Stomach (tissue), 19 donors: Measurements from ENCODE around the gene PLEKHB2. TPM values are rescaled to one million over a fixed set of nuclear protein-coding genes. Genes with fewer than 3 reads are reported as not detected.
A peak's percentile ranks its signal among the peaks of the same experiment; 100 is the strongest.

Source experiments
- DNase-seq, 2 donors: peaks; one replicate each; pipeline versions ENCODE4 v3.0.0 to v3.0.0-alpha.2; 2013 to 2019
- H3K27ac ChIP-seq, 5 donors: fragments of 200-600 bp in 4 of 5; sonication (generic) in 4 of 5; one replicate each; pipeline ENCODE4 v1.5.1; 2013 to 2019; ENCODE audit warnings: mild to moderate bottlenecking in 1 of 5, moderate library complexity in 1 of 5
- H3K27me3 ChIP-seq, 3 donors: fragments of 200-600 bp; sonication (generic); one replicate each; pipeline ENCODE4 v1.5.1; 2017 to 2019; ENCODE audit warnings: mixed run types in 1 of 3
- H3K36me3 ChIP-seq, 4 donors: fragments of 200-600 bp; sonication (generic); 1 replicate in 3 of 4; 2 replicates in 1 of 4; pipeline ENCODE4 v1.5.1; 2016 to 2019
- H3K4me1 ChIP-seq, 4 donors: fragments of 200-600 bp; sonication (generic); one replicate each; pipeline ENCODE4 v1.5.1; 2016 to 2019
- H3K4me3 ChIP-seq, 4 donors: fragments of 200-600 bp; sonication (generic) in 3 of 4; one replicate each; pipeline ENCODE4 v1.5.1; 2016 to 2019; ENCODE audit warnings: mild to moderate bottlenecking in 1 of 4
- H3K9me3 ChIP-seq, 4 donors: fragments of 200-600 bp; sonication (generic); one replicate each; pipeline ENCODE4 v1.5.1; 2016 to 2019
- EP300 ChIP-seq: sonication (generic); formaldehyde crosslinking; IDR thresholded peaks from one replicate; pipeline ENCODE4 v1.6.1; 2017; ENCODE audit warnings: antibody characterized with exemption
- POLR2A ChIP-seq, 4 donors: fragments of 450-650 bp; IDR thresholded peaks; one replicate each; pipeline ENCODE4 v1.6.1; 2016; ENCODE audit warnings: antibody characterized with exemption in 4 of 4, control low read depth in 2 of 4, mild to moderate bottlenecking in 1 of 4, moderate library complexity in 1 of 4
- POLR2AphosphoS5 ChIP-seq, 3 donors: sonication (generic); formaldehyde crosslinking; IDR thresholded peaks; one replicate each; pipeline ENCODE4 v1.6.1; 2016; ENCODE audit warnings: antibody characterized with exemption in 3 of 3
- WGBS, 5 donors: extraction: QIAGEN DNeasy Blood & Tissue Kit in 3 of 5; methylation state at CpG; one replicate each; pipeline versions ENCODE4 v1.1.5 to v1.1.7; 2013 to 2018; 5-methylcytosine and 5-hydroxymethylcytosine counted together
- intact Hi-C: fragments of 100-400 bp; cut with DNase I; formaldehyde crosslinking; loops from one replicate; pipeline ENCODE4 v1.15.1; 2023; ENCODE audit warnings: low total_unique reads
- long read RNA-seq, 10 donors: transcript quantifications; one replicate each; lab custom pipeline, GENCODE V29; 2026
- polyA plus RNA-seq, 3 donors: library from polyadenylated mRNA; stranded (reverse); fragments of 200-250 nt; gene quantifications; one replicate each; pipeline ENCODE4 v1.2.3, GENCODE V29; 2013
- total RNA-seq, 5 donors: library from RNA; depleted of rRNA; stranded (reverse); fragments of >200 nt; gene quantifications; one replicate each; pipeline versions ENCODE4 v1.1.0 to v1.2.3, GENCODE V29; 2014 to 2016
- TF ChIP-seq, protein P1 (sequence below), 7 experiments: fragments of 450-650 bp in 4 of 7; fragments of 200-600 bp in 3 of 7; sonication (generic) in 3 of 7; IDR thresholded peaks; one replicate each; pipeline ENCODE4 v1.5.1; 2016 to 2019; ENCODE audit warnings: antibody characterized with exemption in 7 of 7, control low read depth in 2 of 7, mild to moderate bottlenecking in 1 of 7
- donor health status: healthy with polysubstance abuse.
- donor health status: Bipolar disorder and iron deficiency.
- donor health status: healthy.

Gene PLEKHB2, protein sequence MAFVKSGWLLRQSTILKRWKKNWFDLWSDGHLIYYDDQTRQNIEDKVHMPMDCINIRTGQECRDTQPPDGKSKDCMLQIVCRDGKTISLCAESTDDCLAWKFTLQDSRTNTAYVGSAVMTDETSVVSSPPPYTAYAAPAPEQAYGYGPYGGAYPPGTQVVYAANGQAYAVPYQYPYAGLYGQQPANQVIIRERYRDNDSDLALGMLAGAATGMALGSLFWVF
- total RNA-seq (100 to 1,000 TPM in 2 of 5 donors, 10 to 100 TPM in 3; 37.9 to 181 (median 64.0) TPM), polyA plus RNA-seq (10 to 100 TPM; 13.2 to 60.3 (median 46.5) TPM)
- long read RNA-seq, donor 1, full-length matches to known transcripts = 5 of 5 reads
- long read RNA-seq, donor 1, partial matches to known transcripts = 0 of 5 reads
- long read RNA-seq, donor 1, other reads (novel, unspliced or antisense) = 0 of 5 reads
- long read RNA-seq, donor 2, full-length matches to known transcripts = 4 of 12 reads
- long read RNA-seq, donor 2, partial matches to known transcripts = 0 of 12 reads
- long read RNA-seq, donor 2, other reads (novel, unspliced or antisense) = 8 of 12 reads
- long read RNA-seq, donor 3, full-length matches to known transcripts = 2 of 2 reads
- long read RNA-seq, donor 3, partial matches to known transcripts = 0 of 2 reads
- long read RNA-seq, donor 3, other reads (novel, unspliced or antisense) = 0 of 2 reads
- long read RNA-seq, donor 4 = 0 reads
- long read RNA-seq, donor 5, full-length matches to known transcripts = 5 of 13 reads
- long read RNA-seq, donor 5, partial matches to known transcripts = 0 of 13 reads
- long read RNA-seq, donor 5, other reads (novel, unspliced or antisense) = 8 of 13 reads
- long read RNA-seq, donor 6 = 0 reads
- long read RNA-seq, donor 7, full-length matches to known transcripts = 2 of 24 reads
- long read RNA-seq, donor 7, partial matches to known transcripts = 16 of 24 reads
- long read RNA-seq, donor 7, other reads (novel, unspliced or antisense) = 6 of 24 reads
- long read RNA-seq, donor 8, full-length matches to known transcripts = 5 of 20 reads
- long read RNA-seq, donor 8, partial matches to known transcripts = 0 of 20 reads
- long read RNA-seq, donor 8, other reads (novel, unspliced or antisense) = 15 of 20 reads
- long read RNA-seq, donor 9, full-length matches to known transcripts = 2 of 27 reads
- long read RNA-seq, donor 9, partial matches to known transcripts = 14 of 27 reads
- long read RNA-seq, donor 9, other reads (novel, unspliced or antisense) = 11 of 27 reads
- long read RNA-seq, donor 10, full-length matches to known transcripts = 4 of 4 reads
- long read RNA-seq, donor 10, partial matches to known transcripts = 0 of 4 reads
- long read RNA-seq, donor 10, other reads (novel, unspliced or antisense) = 0 of 4 reads

DNA sequence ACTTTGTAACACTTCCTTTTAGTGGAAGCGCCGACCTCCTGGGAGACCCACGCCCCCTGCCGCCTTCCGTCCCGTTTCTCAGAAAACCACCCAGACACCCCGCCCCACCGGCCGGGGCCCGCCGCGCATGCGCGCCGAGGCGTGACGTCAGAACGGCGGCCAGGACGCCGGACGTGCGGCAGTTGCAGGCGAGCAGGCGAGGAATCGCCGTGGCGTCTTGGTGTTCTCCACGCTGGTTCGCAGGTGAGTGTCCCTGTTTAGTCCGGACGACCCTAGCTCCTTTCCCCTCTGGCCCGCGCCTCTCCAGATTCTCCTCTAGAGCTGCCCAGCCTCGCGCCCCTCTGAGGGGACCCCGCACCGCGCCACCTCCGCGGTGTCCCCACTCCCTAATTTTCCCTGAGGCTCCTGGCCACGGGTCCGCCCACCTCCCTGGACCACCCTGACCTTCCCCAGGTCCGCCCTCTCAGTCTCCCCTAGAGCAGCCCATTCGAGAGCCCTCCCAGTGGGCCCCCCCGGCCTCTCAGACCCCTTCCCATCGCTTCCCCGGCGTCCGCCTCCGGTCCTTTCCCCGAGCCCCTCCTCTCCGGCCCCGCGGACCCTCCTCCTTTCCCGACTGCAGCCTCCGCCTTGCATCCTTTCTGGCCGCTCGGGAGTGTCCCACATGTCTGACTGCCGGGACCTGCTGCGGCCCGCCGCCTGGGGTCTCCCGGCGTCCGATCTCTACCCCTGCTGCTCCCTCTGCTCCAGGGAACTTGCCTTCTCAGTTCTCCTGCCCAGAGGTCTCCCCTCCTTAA is at the start of gene PLEKHB2:
Gene PLEKHB2, plus strand, starts transcription at position 181 of the 794 bp plus-strand sequence. CDS start 15,606 bp downstream, outside the sequence.
- Histone ChIP-seq H3K4me1 (peaks cover 25 to 41% (median 33%) of the 10 kb centered on the region in 4 donors), H3K27ac (peak within 1 kb of the TSS; percentile 86 to 97 (median 95)), H3K36me3 (peaks cover 0 to 2% (median 0%) of the 10 kb centered on the region in 4 donors), H3K4me3 (peak within 1 kb of the TSS; percentile 85 to 96 (median 92)), H3K27me3 (no peaks in the 10 kb centered on the region), H3K9me3 (no peaks in the 10 kb centered on the region)
- intact Hi-C loops = no loop called here
- 0 to 1% (median 1%) methylated on average over 64 to 66 of the region's 66 CpGs for WGBS, 5 donors
- peak; percentile 92 to 97 for DNase-seq
- TF ChIP-seq, protein P1, sequence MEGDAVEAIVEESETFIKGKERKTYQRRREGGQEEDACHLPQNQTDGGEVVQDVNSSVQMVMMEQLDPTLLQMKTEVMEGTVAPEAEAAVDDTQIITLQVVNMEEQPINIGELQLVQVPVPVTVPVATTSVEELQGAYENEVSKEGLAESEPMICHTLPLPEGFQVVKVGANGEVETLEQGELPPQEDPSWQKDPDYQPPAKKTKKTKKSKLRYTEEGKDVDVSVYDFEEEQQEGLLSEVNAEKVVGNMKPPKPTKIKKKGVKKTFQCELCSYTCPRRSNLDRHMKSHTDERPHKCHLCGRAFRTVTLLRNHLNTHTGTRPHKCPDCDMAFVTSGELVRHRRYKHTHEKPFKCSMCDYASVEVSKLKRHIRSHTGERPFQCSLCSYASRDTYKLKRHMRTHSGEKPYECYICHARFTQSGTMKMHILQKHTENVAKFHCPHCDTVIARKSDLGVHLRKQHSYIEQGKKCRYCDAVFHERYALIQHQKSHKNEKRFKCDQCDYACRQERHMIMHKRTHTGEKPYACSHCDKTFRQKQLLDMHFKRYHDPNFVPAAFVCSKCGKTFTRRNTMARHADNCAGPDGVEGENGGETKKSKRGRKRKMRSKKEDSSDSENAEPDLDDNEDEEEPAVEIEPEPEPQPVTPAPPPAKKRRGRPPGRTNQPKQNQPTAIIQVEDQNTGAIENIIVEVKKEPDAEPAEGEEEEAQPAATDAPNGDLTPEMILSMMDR (IDR thresholded peaks at IDR 0.05) = no peak
- TF ChIP-seq EP300 (no peak), POLR2AphosphoS5 (IDR thresholded peaks at IDR 0.05) (peak; percentile 97 to 98 (median 97)), POLR2A (IDR thresholded peaks at IDR 0.05) (peak in 2 of 4 donors; percentile 71 to 84)

DNA sequence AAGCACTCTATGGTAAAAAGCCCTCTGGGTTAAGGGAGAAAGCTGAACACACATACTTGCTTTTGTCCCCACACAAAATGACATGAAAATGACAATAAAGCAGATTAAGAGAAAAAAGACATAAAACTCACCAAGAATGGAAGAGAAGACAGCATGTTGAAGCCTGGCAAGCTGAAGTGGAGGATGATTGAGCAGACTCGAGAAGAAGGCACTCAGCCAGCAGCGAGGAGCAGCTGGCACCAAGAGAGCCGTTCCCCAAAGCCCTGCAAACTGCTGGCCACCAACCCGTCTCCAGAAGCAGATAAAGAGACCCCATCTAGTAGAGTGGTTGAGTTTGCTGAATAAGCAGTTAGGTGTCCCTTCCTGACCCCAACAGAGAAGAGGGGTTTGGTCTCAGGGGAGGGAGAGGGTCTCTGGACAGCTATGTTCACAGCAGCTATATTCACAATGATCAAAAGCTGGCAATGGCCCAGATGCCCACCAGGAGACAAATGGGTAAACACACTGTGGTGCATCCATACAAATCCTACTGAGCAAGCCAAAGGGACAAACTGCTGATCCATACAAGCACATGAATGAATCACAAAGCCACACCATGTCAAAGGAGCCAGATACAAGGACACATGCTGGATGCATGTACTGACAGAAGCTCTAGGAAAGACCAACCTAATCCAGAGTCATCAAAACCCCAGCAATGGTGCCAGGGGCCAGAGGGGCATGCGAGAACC is 48.8 kb upstream of the PLEKHB2 start:
- WGBS, 5 donors = 55 to 78% (median 67%) methylated on average over 5 of the region's 5 CpGs
- peaks cover 6 to 48% (median 23%) of the 10 kb centered on the region in 4 donors for H3K4me1 ChIP-seq
- intact Hi-C loops = no loop called here
- no peak for DNase-seq
- H3K4me3 ChIP-seq = no peak overlapping the region
- no peaks in the 10 kb centered on the region for H3K9me3 ChIP-seq
- TF ChIP-seq EP300 = no peak
- TF ChIP-seq POLR2AphosphoS5 (IDR thresholded peaks at IDR 0.05) = no peak
- no peak for TF ChIP-seq POLR2A (IDR thresholded peaks at IDR 0.05)
- TF ChIP-seq, protein P1 (IDR thresholded peaks at IDR 0.05) = no peak
- H3K27me3 ChIP-seq = no peaks in the 10 kb centered on the region
- peaks cover 54 to 93% (median 84%) of the 10 kb centered on the region in 4 donors for H3K36me3 ChIP-seq
- H3K27ac ChIP-seq = peak overlapping the region in 1 of 5 donors; percentile 43

DNA sequence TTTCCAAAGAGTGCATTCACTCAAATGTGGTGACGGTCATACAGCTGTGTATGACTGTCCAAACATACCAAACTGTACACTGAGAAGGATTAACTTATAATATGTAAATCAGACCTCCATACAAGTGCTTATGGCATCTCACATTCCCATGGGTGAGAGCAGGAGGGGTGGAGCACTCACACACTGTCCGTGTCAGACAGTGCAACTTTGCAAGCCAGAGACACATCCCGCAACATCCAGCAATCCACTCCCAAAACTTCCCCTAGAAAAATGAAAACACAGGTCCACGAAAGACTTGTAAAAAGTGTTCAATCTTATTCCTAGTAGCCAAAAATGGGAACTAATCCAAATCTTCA is 48.2 kb upstream of the PLEKHB2 start:
- no peaks in the 10 kb centered on the region for H3K27me3 ChIP-seq
- no peak overlapping the region for H3K4me3 ChIP-seq
- WGBS, 5 donors = 80 to 90% (median 86%) methylated on average over 4 of the region's 4 CpGs
- no peaks in the 10 kb centered on the region for H3K9me3 ChIP-seq
- TF ChIP-seq POLR2AphosphoS5 (IDR thresholded peaks at IDR 0.05) (no peak), EP300 (no peak), POLR2A (IDR thresholded peaks at IDR 0.05) (no peak)
- TF ChIP-seq, protein P1 (IDR thresholded peaks at IDR 0.05) = no peak
- DNase-seq = no peak
- intact Hi-C loops = no loop called here
- peaks cover 49 to 93% (median 81%) of the 10 kb centered on the region in 4 donors for H3K36me3 ChIP-seq
- peaks cover 9 to 54% (median 29%) of the 10 kb centered on the region in 4 donors for H3K4me1 ChIP-seq
- no peak overlapping the region for H3K27ac ChIP-seq
